ENCODE results near the gene S100P. TPM values are rescaled to one million over a fixed set of nuclear protein-coding genes. Genes with fewer than 3 reads are reported as not detected.

The S100P gene
- total RNA-seq: 1 to 10 TPM in 1 of 4 donors, under 1 TPM in 1, not detected in 2; 0.94 to 9.7 TPM

- no peak for TF ChIP-seq POLR2AphosphoS5 (IDR thresholded peaks at IDR 0.05)
- TF ChIP-seq POLR2A (IDR thresholded peaks at IDR 0.05): no peak
- TF ChIP-seq EP300 (IDR thresholded peaks at IDR 0.05): no peak
- TF ChIP-seq CTCF (IDR thresholded peaks at IDR 0.05): no peak
- Histone ChIP-seq H3K27ac (no peak within 1 kb of the TSS), H3K27me3 (no peaks in the 10 kb centered on the region), H3K4me1 (no peaks in the 10 kb centered on the region), H3K36me3 (peaks cover 0 to 5% of the 10 kb centered on the region in 2 donors), H3K9me3 (no peaks in the 10 kb centered on the region), H3K4me3 (no peak within 1 kb of the TSS)
- WGBS, 2 donors (ENCODE audit: low coverage in 1 of 2): 14 to 80% methylated on average over 1 to 15 of the region's 29 CpGs
- no peak for ATAC-seq
Measured at GRCh38 chr4:6693231-6694176, at the start of gene S100P. S100P (plus strand) TSS chr4:6693878; CDS start chr4:6693933, 55 bp downstream.

GRCh38 chr4:6644792-6645530 lies 48.7 kb upstream of the S100P start:
- H3K9me3 ChIP-seq: no peaks in the 10 kb centered on the region
- H3K27ac ChIP-seq: peak overlapping the region in 3 of 4 donors; percentile 5 to 85 (median 39)
- H3K4me1 ChIP-seq: peaks cover 9 to 36% (median 17%) of the 10 kb centered on the region in 3 donors
- no peaks in the 10 kb centered on the region for H3K27me3 ChIP-seq
- H3K4me3 ChIP-seq: no peak overlapping the region
- ATAC-seq: no peak
- peaks cover 0 to 20% of the 10 kb centered on the region in 2 donors for H3K36me3 ChIP-seq
- WGBS, 2 donors (ENCODE audit: low coverage in 1 of 2): 55 to 63% methylated on average over 1 to 5 of the region's 5 CpGs
- TF ChIP-seq CTCF (IDR thresholded peaks at IDR 0.05): no peak
- TF ChIP-seq POLR2AphosphoS5 (IDR thresholded peaks at IDR 0.05): no peak
- no peak for TF ChIP-seq EP300 (IDR thresholded peaks at IDR 0.05)
- no peak for TF ChIP-seq POLR2A (IDR thresholded peaks at IDR 0.05)

GRCh38 chr4:6647169-6647568 lies 46.5 kb upstream of the S100P start:
- Histone ChIP-seq H3K4me1 (peaks cover 6 to 25% (median 13%) of the 10 kb centered on the region in 3 donors), H3K27me3 (no peaks in the 10 kb centered on the region), H3K9me3 (no peaks in the 10 kb centered on the region), H3K27ac (no peak overlapping the region), H3K4me3 (no peak overlapping the region), H3K36me3 (peaks cover 0 to 16% of the 10 kb centered on the region in 2 donors)
- TF ChIP-seq POLR2A (IDR thresholded peaks at IDR 0.05) (no peak), EP300 (IDR thresholded peaks at IDR 0.05) (no peak), POLR2AphosphoS5 (IDR thresholded peaks at IDR 0.05) (no peak), CTCF (IDR thresholded peaks at IDR 0.05) (no peak)
- 85 to 90% methylated on average over 2 to 5 of the region's 5 CpGs for WGBS, 2 donors (ENCODE audit: low coverage in 1 of 2)
- no peak for ATAC-seq

GRCh38 chr4:6647582-6648230 lies 46.0 kb upstream of the S100P start:
- TF ChIP-seq EP300 (IDR thresholded peaks at IDR 0.05) (no peak), POLR2AphosphoS5 (IDR thresholded peaks at IDR 0.05) (no peak), CTCF (IDR thresholded peaks at IDR 0.05) (no peak), POLR2A (IDR thresholded peaks at IDR 0.05) (no peak)

More at GRCh38 chr4:6647582-6648230, 46.0 kb upstream of the S100P start:
- H3K4me3 ChIP-seq: no peak overlapping the region
- ATAC-seq: no peak
- no peak overlapping the region for H3K27ac ChIP-seq
- peaks cover 0 to 10% of the 10 kb centered on the region in 2 donors for H3K36me3 ChIP-seq
- no peaks in the 10 kb centered on the region for H3K27me3 ChIP-seq
- no peaks in the 10 kb centered on the region for H3K9me3 ChIP-seq
- peaks cover under 1 to 19% (median 8%) of the 10 kb centered on the region in 3 donors for H3K4me1 ChIP-seq
- 50 to 84% methylated on average over 4 to 5 of the region's 6 CpGs for WGBS, 2 donors (ENCODE audit: low coverage in 1 of 2)

Data from gastroesophageal sphincter (tissue), 4 donors.